KMS-11 (cell line): ENCODE results near the gene ADGRL1.

ENCODE experiments used
- H2AFZ ChIP-seq: fragments of 200-600 bp; sonication (generic); 2 replicates; pipeline ENCODE4 v1.6.1; 2016; ENCODE audit warnings: antibody characterized with exemption, mixed run types, low read depth
- H3K27ac ChIP-seq: fragments of 200-600 bp; sonication (generic); 2 replicates; pipeline ENCODE4 v1.6.1; 2016; ENCODE audit warnings: mild to moderate bottlenecking, mixed run types
- H3K27me3 ChIP-seq: fragments of 200-600 bp; sonication (generic); 2 replicates; pipeline ENCODE4 v1.6.1; 2017; ENCODE audit warnings: mild to moderate bottlenecking, low read depth, mixed run types, moderate library complexity; ENCODE audit not compliant: insufficient read depth
- H3K36me3 ChIP-seq: fragments of 200-600 bp; sonication (generic); 2 replicates; pipeline ENCODE4 v1.6.1; 2017; ENCODE audit warnings: mild to moderate bottlenecking, mixed run types; ENCODE audit not compliant: insufficient read depth
- H3K4me1 ChIP-seq: fragments of 200-600 bp; sonication (generic); 2 replicates; pipeline ENCODE4 v1.6.1; 2016; ENCODE audit warnings: mild to moderate bottlenecking, low read depth, mixed run types; ENCODE audit not compliant: poor library complexity, severe bottlenecking
- H3K4me2 ChIP-seq: fragments of 200-600 bp; sonication (generic); 2 replicates; pipeline ENCODE4 v1.7.0; 2016; ENCODE audit warnings: mild to moderate bottlenecking, mixed run types
- H3K4me3 ChIP-seq: fragments of 200-600 bp; sonication (generic); IDR thresholded peaks from 2 replicates; pipeline ENCODE4 v1.6.1; 2017; ENCODE audit warnings: low read depth, low read length, mixed read lengths; ENCODE audit not compliant: insufficient read depth
- H3K79me2 ChIP-seq: fragments of 200-600 bp; sonication (generic); 2 replicates; pipeline ENCODE4 v1.6.1; 2016; ENCODE audit warnings: low read depth, mixed run types; ENCODE audit not compliant: insufficient read depth
- H3K9ac ChIP-seq: fragments of 200-600 bp; sonication (generic); 2 replicates; pipeline ENCODE4 v1.6.1; 2016; ENCODE audit warnings: mild to moderate bottlenecking, mixed run types
- H4K20me1 ChIP-seq: fragments of 200-600 bp; sonication (generic); 2 replicates; pipeline ENCODE4 v1.6.1; 2016; ENCODE audit warnings: mild to moderate bottlenecking, mixed run types; ENCODE audit not compliant: insufficient read depth
- TF ChIP-seq, protein P1 (sequence below): fragments of 200-600 bp; sonication (generic); conservative IDR thresholded peaks from 2 replicates; pipeline ENCODE4 v1.6.1; 2017; ENCODE audit warnings: low read depth, mild to moderate bottlenecking, antibody characterized with exemption, low read length, moderate library complexity, mixed read lengths

ADGRL1 gene

DNA sequence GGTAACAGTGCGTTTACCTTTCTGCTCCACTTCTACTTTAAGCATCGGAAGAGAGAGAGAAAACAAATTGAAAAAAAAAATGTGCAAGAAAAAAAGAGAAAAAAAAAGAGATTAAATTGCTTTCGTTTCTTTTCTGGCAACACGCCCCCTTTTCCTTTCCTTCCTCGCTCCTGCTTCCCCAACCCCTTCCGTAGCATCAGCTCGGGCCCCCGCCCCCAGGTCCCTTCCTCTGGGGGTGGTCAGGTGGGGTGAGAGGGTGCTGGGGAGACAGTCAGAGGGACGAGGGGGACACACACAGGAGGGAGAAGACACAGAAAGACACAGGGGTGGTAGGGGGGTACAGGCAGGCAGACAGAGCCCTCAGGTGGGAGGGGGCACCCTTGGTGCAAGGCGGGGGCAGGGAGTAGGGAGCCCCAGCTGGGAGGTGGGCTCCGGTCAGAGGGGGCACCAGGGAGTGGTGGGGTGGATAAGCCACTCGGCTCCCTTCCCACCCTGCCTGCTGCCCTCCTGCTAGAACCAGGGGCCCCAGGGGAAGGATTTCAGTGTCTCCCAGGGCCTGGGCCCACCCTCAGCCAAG, 38.9 kb downstream of the ADGRL1 start:
- H4K20me1 ChIP-seq = no peaks in the 10 kb centered on the region
- no peak overlapping the region for H3K4me3 ChIP-seq
- H3K4me1 ChIP-seq = no peaks in the 10 kb centered on the region
- no peaks in the 10 kb centered on the region for H3K27me3 ChIP-seq
- TF ChIP-seq, protein P1, sequence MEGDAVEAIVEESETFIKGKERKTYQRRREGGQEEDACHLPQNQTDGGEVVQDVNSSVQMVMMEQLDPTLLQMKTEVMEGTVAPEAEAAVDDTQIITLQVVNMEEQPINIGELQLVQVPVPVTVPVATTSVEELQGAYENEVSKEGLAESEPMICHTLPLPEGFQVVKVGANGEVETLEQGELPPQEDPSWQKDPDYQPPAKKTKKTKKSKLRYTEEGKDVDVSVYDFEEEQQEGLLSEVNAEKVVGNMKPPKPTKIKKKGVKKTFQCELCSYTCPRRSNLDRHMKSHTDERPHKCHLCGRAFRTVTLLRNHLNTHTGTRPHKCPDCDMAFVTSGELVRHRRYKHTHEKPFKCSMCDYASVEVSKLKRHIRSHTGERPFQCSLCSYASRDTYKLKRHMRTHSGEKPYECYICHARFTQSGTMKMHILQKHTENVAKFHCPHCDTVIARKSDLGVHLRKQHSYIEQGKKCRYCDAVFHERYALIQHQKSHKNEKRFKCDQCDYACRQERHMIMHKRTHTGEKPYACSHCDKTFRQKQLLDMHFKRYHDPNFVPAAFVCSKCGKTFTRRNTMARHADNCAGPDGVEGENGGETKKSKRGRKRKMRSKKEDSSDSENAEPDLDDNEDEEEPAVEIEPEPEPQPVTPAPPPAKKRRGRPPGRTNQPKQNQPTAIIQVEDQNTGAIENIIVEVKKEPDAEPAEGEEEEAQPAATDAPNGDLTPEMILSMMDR = no peak
- H3K9ac ChIP-seq = no peak overlapping the region
- H3K36me3 ChIP-seq = no peaks in the 10 kb centered on the region
- no peak overlapping the region for H3K27ac ChIP-seq
- no peak overlapping the region for H3K4me2 ChIP-seq
- H3K79me2 ChIP-seq = no peaks in the 10 kb centered on the region
- no peak overlapping the region for H2AFZ ChIP-seq

DNA sequence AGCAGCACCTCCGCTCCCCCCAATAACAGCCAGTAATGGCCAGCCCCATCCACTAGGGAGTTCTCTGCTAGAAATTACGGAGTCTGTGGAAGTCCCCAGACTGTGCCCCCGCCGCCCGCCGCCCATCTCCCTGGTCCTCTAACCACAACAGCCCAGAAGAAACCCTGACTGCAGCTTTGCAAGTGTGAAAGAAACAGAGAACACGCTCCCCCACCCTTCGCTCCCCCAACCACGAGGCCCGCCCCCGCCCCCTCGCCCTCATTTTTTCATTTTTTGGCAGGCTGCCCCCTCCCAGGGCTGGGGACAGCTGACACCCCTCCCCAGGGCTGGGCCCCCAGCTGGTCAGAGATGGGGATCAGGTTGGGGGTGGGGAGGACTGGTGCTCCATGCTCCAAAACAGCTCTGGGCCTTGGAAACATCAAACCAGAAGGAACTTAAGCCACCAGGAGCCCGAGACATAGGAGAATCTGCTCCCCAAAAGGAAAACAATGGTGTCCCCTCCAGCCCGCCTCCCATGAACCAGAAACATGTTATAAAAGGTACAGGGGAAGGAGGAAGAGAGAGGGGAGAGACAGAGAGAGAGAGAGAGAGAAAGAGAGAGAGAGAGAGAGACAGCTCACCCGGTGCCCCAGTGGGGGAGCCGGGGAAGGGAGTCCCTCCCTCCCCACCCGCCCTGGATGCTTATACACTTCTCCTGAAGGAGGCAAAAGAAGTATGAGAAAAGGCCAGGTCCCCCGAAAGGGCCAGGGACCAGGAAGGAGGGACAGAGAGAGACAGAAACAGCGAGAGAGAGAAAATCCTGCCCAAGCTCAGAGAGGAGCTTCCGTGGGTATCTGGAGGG, 39.8 kb downstream of the ADGRL1 start:
- Histone ChIP-seq H3K27ac (no peak overlapping the region), H3K4me2 (no peak overlapping the region), H4K20me1 (no peaks in the 10 kb centered on the region), H3K79me2 (no peaks in the 10 kb centered on the region), H3K9ac (no peak overlapping the region), H3K27me3 (no peaks in the 10 kb centered on the region), H3K4me1 (no peaks in the 10 kb centered on the region), H3K36me3 (no peaks in the 10 kb centered on the region), H3K4me3 (no peak overlapping the region), H2AFZ (no peak overlapping the region)
- TF ChIP-seq, protein P1 = no peak

DNA sequence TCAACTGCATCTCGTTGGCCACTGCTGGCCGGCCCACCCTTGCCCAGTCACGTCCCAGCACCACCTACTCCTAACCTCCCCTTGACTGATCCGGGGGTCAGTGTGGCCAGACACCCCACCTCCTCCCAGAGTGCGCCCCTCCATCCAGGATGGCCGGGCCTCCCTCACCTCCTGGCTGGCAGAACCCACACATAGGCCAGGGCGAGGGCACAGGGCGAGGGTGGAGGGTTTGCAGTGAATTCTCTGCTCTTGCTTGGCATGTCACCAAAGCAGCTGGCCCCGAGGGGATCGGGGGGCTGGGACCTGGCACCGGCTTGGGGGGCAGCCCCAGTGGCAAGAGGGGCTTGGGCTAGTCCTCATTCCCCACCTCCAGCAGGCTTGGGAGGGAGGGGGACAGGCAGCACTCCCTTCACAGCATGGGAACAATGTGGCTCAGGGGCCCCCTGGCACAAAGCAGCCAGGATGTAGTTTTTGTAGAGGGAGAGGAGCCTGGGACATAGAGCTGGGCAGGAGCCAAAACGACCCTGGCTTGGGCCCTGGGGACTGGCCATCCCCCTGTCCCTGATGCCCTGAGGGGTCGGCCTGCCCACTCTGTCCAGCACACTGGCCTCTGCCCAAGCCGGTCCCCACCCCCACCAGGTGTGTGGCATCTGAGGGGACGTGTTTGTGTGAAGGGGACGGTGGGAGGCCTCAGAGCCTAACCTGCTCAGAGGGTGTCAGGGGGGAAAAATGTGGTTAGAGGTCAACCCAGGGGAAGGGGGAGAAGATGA, 41.1 kb downstream of the ADGRL1 start:
- H4K20me1 ChIP-seq = no peaks in the 10 kb centered on the region
- TF ChIP-seq, protein P1 = no peak
- H3K4me3 ChIP-seq = no peak overlapping the region
- H2AFZ ChIP-seq = no peak overlapping the region
- H3K36me3 ChIP-seq = no peaks in the 10 kb centered on the region
- no peaks in the 10 kb centered on the region for H3K79me2 ChIP-seq
- no peaks in the 10 kb centered on the region for H3K27me3 ChIP-seq
- no peaks in the 10 kb centered on the region for H3K4me1 ChIP-seq
- no peak overlapping the region for H3K27ac ChIP-seq
- H3K4me2 ChIP-seq = no peak overlapping the region
- H3K9ac ChIP-seq = no peak overlapping the region

DNA sequence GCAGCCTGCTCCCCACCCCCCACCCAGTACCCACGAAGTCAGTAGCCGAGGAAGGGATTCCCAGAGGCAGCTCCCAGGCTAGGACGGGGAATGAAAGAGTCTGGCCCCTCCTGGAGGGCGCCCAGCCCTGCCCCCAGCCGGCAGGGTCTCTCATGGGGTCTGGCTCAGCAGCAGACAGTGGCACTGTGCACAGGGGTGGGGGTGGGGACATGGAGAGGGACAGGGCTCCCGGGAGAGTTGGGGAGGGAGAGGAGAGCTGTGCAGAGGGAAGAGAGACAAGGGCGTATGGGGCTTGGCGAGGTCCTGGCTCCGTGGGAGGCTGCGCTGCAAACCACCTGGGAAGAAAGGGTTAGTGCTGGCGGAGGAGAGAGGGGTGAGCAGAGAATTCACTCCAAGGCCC, 41.9 kb downstream of the ADGRL1 start:
- H3K27me3 ChIP-seq = no peaks in the 10 kb centered on the region
- H3K4me1 ChIP-seq = no peaks in the 10 kb centered on the region
- H3K36me3 ChIP-seq = no peaks in the 10 kb centered on the region
- H3K4me2 ChIP-seq = no peak overlapping the region
- H3K79me2 ChIP-seq = no peaks in the 10 kb centered on the region
- no peak overlapping the region for H3K4me3 ChIP-seq
- H3K9ac ChIP-seq = no peak overlapping the region
- H2AFZ ChIP-seq = no peak overlapping the region
- TF ChIP-seq, protein P1 = no peak
- no peaks in the 10 kb centered on the region for H4K20me1 ChIP-seq
- H3K27ac ChIP-seq = no peak overlapping the region
